HepG2 (cell line): ENCODE measurements around the gene HELZ2. TPM values are rescaled to one million over a fixed set of nuclear protein-coding genes. Genes with fewer than 3 reads are reported as not detected.

Source experiments
- DNMT3B ChIP-seq: conservative IDR thresholded peaks from 2 replicates; pipeline ENCODE4 v1.6.1; 2016; ENCODE audit warnings: missing biosample characterization, control low read depth
- DPF2 ChIP-seq: sonication (generic); formaldehyde crosslinking; IDR thresholded peaks from 2 replicates; pipeline ENCODE4 v1.4.0; 2020; ENCODE audit warnings: mild to moderate bottlenecking, low read depth, missing genetic modification reagents, borderline replicate concordance
- FOXA3 ChIP-seq: IDR thresholded peaks from 2 replicates; pipeline ENCODE4 v1.6.1; 2016; ENCODE audit warnings: missing genetic modification reagents, missing compliant biosample characterization
- GATAD1 ChIP-seq: IDR thresholded peaks from 2 replicates; pipeline ENCODE4 v1.6.1; 2016; ENCODE audit warnings: missing genetic modification reagents, missing compliant biosample characterization
- HIC2 ChIP-seq: sonication (generic); formaldehyde crosslinking; IDR thresholded peaks from 2 replicates; pipeline ENCODE4 v1.9.0; 2022; ENCODE audit warnings: low read depth, missing genetic modification reagents
- HNF4A ChIP-seq: sonication (generic); formaldehyde crosslinking; IDR thresholded peaks from 2 replicates; pipeline ENCODE4 v1.4.0; 2020; ENCODE audit warnings: missing genetic modification reagents
- KLF16 ChIP-seq, 2 experiments: sonication (generic) in 1 of 2; formaldehyde crosslinking in 1 of 2; IDR thresholded peaks; 2 replicates each; pipeline versions ENCODE4 v1.6.1 to v1.8.0; 2016 to 2023; ENCODE audit warnings: missing genetic modification reagents in 2 of 2, missing compliant biosample characterization in 1 of 2
- MIER3 ChIP-seq: IDR thresholded peaks from 2 replicates; pipeline ENCODE4 v1.6.1; 2016; ENCODE audit warnings: missing compliant biosample characterization, borderline replicate concordance
- NAIF1 ChIP-seq: sonication (generic); formaldehyde crosslinking; IDR thresholded peaks from 2 replicates; pipeline ENCODE4 v1.5.0; 2020; ENCODE audit warnings: mild to moderate bottlenecking, missing genetic modification reagents, borderline replicate concordance
- POLR2AphosphoS5 ChIP-seq: IDR thresholded peaks from 2 replicates; pipeline ENCODE4 v1.6.1; 2012; ENCODE audit warnings: low read depth, low read length
- RFXAP ChIP-seq: sonication (generic); formaldehyde crosslinking; IDR thresholded peaks from 2 replicates; pipeline ENCODE4 v1.4.0; 2020; ENCODE audit warnings: missing genetic modification reagents, borderline replicate concordance
- SMAD1 ChIP-seq: sonication (generic); formaldehyde crosslinking; IDR thresholded peaks from 2 replicates; pipeline ENCODE4 v1.4.0; 2020; ENCODE audit warnings: missing genetic modification reagents, low read depth, mild to moderate bottlenecking, borderline replicate concordance
- UBTF ChIP-seq: sonication (generic); formaldehyde crosslinking; IDR thresholded peaks from 2 replicates; pipeline ENCODE4 v1.4.0; 2020; ENCODE audit warnings: mild to moderate bottlenecking, missing genetic modification reagents
- ZFP36L2 ChIP-seq: sonication (generic); formaldehyde crosslinking; IDR thresholded peaks from 2 replicates; pipeline ENCODE4 v1.4.0; 2020; ENCODE audit warnings: missing genetic modification reagents
- ZNF33A ChIP-seq: sonication (generic); formaldehyde crosslinking; IDR thresholded peaks from 2 replicates; pipeline ENCODE4 v1.5.1; 2020; ENCODE audit warnings: missing genetic modification reagents, mild to moderate bottlenecking, moderate library complexity, borderline replicate concordance
- ZNF362 ChIP-seq: sonication (generic); formaldehyde crosslinking; IDR thresholded peaks from 2 replicates; pipeline ENCODE4 v1.4.0; 2020; ENCODE audit warnings: missing genetic modification reagents, mild to moderate bottlenecking, borderline replicate concordance
- ZNF430 ChIP-seq: sonication (generic); formaldehyde crosslinking; IDR thresholded peaks from 2 replicates; pipeline ENCODE4 v1.9.0; 2021; ENCODE audit warnings: mild to moderate bottlenecking, missing genetic modification reagents
- ZNF567 ChIP-seq: sonication (generic); formaldehyde crosslinking; IDR thresholded peaks from 2 replicates; pipeline ENCODE4 v1.8.1; 2023; ENCODE audit warnings: mild to moderate bottlenecking, missing genetic modification reagents, borderline replicate concordance
- ZNF572 ChIP-seq: sonication (generic); formaldehyde crosslinking; IDR thresholded peaks from 2 replicates; pipeline ENCODE4 v1.5.1; 2020; ENCODE audit warnings: mild to moderate bottlenecking, missing genetic modification reagents
- ZNF607 ChIP-seq: sonication (generic); formaldehyde crosslinking; IDR thresholded peaks from 2 replicates; pipeline ENCODE4 v1.5.1; 2020; ENCODE audit warnings: missing genetic modification reagents, mild to moderate bottlenecking, borderline replicate concordance
- ZNF629 ChIP-seq: sonication (generic); formaldehyde crosslinking; conservative IDR thresholded peaks from 2 replicates; pipeline ENCODE4 v1.5.0; 2020; ENCODE audit warnings: missing genetic modification reagents
- ZSCAN22 ChIP-seq: sonication (generic); formaldehyde crosslinking; IDR thresholded peaks from 2 replicates; pipeline ENCODE4 v1.4.0; 2020; ENCODE audit warnings: mild to moderate bottlenecking, missing genetic modification reagents
- polyA plus RNA-seq, 8 experiments: library from polyadenylated mRNA; depleted of rRNA in 3 of 8; stranded (reverse) in 7 of 8; unstranded in 1 of 8; fragments of >200 nt; fragmentation: Illumina TruSeq in 4 of 8; extraction: Trizol in 4 of 8; gene quantifications; 2 replicates each; pipeline versions ENCODE4 v1.2.1 to v1.2.3, GENCODE V29; 2011 to 2016; ENCODE audit warnings: low read depth in 4 of 8, missing spikeins in 1 of 8, mixed read lengths in 1 of 8; ENCODE audit not compliant: insufficient read depth in 1 of 8
- total RNA-seq, 5 experiments: library from RNA; depleted of rRNA; stranded (reverse); fragments of >200 nt; fragmentation: Illumina TruSeq; extraction: Trizol; gene quantifications; 2 replicates each; pipeline ENCODE4 v1.2.3, GENCODE V29; 2016; ENCODE audit warnings: low read depth in 1 of 5
- TF ChIP-seq, protein P1 (sequence below): IDR thresholded peaks from 2 replicates; pipeline ENCODE4 v1.6.1; 2016; ENCODE audit warnings: missing compliant biosample characterization, missing genetic modification reagents, borderline replicate concordance

HELZ2 gene
- total and polyA plus RNA-seq, 2 of the 13 experiments (the other 11 are each of a cell fraction or from before 2014, with no cell fraction given), result 9.6 to 10.1 TPM

GRCh38 chr20:63577317-63577894 is 3.4 kb upstream of the HELZ2 start (continued):
- TF ChIP-seq GATAD1 (CRISPR knock-in tag) (no peak), KLF16 (CRISPR knock-in tag; IDR thresholded peaks at IDR 0.05) (peak in 1 of 2 experiments; percentile 88; a peak in 2 of 4 replicates), POLR2AphosphoS5 (no peak), ZNF629 (CRISPR knock-in tag) (0 out of 2 replicates have a peak, but pooled peaks have one; percentile 7), ZNF572 (peak; percentile 87; the same call in 1 of the 2 replicates), DPF2 (CRISPR knock-in tag) (no peak), ZNF33A (no peak), ZNF362 (CRISPR knock-in tag) (no peak), ZNF430 (CRISPR knock-in tag) (0 out of 2 replicates have a peak, but pooled peaks have one; percentile 47), UBTF (peak; percentile 42; the same call in 1 of the 2 replicates), ZNF607 (CRISPR knock-in tag) (no peak), HNF4A (CRISPR knock-in tag) (peak; percentile 24; the same call in 1 of the 2 replicates), RFXAP (0 out of 2 replicates have a peak, but pooled peaks have one; percentile 28), NAIF1 (CRISPR knock-in tag) (no peak), FOXA3 (CRISPR knock-in tag) (peak; percentile 29; the same call in 1 of the 2 replicates), SMAD1 (CRISPR knock-in tag) (0 out of 2 replicates have a peak, but pooled peaks have one; percentile 8), HIC2 (CRISPR knock-in tag) (peak; percentile 85), ZSCAN22 (CRISPR knock-in tag) (no peak), MIER3 (peak; percentile 67), ZFP36L2 (no peak), ZNF567 (CRISPR knock-in tag) (no peak), DNMT3B (0 out of 2 replicates have a peak, but pooled peaks have one; percentile 51)
- TF ChIP-seq, protein P1, sequence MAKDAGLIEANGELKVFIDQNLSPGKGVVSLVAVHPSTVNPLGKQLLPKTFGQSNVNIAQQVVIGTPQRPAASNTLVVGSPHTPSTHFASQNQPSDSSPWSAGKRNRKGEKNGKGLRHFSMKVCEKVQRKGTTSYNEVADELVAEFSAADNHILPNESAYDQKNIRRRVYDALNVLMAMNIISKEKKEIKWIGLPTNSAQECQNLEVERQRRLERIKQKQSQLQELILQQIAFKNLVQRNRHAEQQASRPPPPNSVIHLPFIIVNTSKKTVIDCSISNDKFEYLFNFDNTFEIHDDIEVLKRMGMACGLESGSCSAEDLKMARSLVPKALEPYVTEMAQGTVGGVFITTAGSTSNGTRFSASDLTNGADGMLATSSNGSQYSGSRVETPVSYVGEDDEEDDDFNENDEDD (CRISPR knock-in tag), result 0 out of 2 replicates have a peak, but pooled peaks have one; percentile 40
